Stimulated activated memory B cell treated with anti-CD40 and anti-IgM and Interleukin-4, amounts not matched to agents 10 μg/mL and 1 μg/mL and 100 μg/mL, for 72 hours (primary cell): ENCODE measurements around the gene RRN3.
A peak's percentile ranks its signal among the peaks of the same experiment; 100 is the strongest.
"Not testable (repeated sequence)": the region's sequence is repeated elsewhere in the genome, so short reads cannot be mapped to it uniquely, and the experiment has no call there.

Source experiments
- ATAC-seq: fragments of 150-1000 bp; cut with Tn5 transposase; 2 replicates; pipeline ENCODE4 v1.10.0; 2021
- H3K27ac Mint-ChIP-seq: one replicate; pipeline ENCODE4 v1.8.0; 2022; ENCODE audit warnings: mild to moderate bottlenecking, mixed read lengths
- H3K27me3 Mint-ChIP-seq: one replicate; pipeline ENCODE4 v1.8.0; 2022; ENCODE audit warnings: mixed read lengths
- H3K36me3 Mint-ChIP-seq: one replicate; pipeline ENCODE4 v1.8.0; 2022; ENCODE audit warnings: mixed read lengths
- H3K4me1 Mint-ChIP-seq: one replicate; pipeline ENCODE4 v1.8.0; 2022; ENCODE audit warnings: mixed read lengths
- H3K4me3 Mint-ChIP-seq: one replicate; pipeline ENCODE4 v1.8.0; 2022; ENCODE audit warnings: mild to moderate bottlenecking, moderate library complexity, mixed read lengths
- H3K9me3 Mint-ChIP-seq: one replicate; pipeline ENCODE4 v1.8.0; 2022; ENCODE audit warnings: mixed read lengths

The RRN3 gene

GRCh38 chr16:15028801-15029698 lies 65.0 kb downstream of the RRN3 start:
- H3K27ac Mint-ChIP-seq, H3K4me1 Mint-ChIP-seq, H3K9me3 Mint-ChIP-seq, H3K4me3 Mint-ChIP-seq, H3K27me3 Mint-ChIP-seq, ATAC-seq: not testable (repeated sequence)
- H3K36me3 Mint-ChIP-seq = peaks cover 63% of the 10 kb centered on the region

GRCh38 chr16:15028345-15028715 lies 65.7 kb downstream of the RRN3 start:
- H3K4me1 Mint-ChIP-seq, H3K9me3 Mint-ChIP-seq, H3K27me3 Mint-ChIP-seq, ATAC-seq, H3K4me3 Mint-ChIP-seq, H3K27ac Mint-ChIP-seq: not testable (repeated sequence)
- peaks cover 62% of the 10 kb centered on the region for H3K36me3 Mint-ChIP-seq

GRCh38 chr16:15027503-15028344 lies 66.3 kb downstream of the RRN3 start:
- H3K27ac Mint-ChIP-seq, H3K4me3 Mint-ChIP-seq, H3K4me1 Mint-ChIP-seq, H3K9me3 Mint-ChIP-seq, ATAC-seq, H3K27me3 Mint-ChIP-seq: not testable (repeated sequence)
- H3K36me3 Mint-ChIP-seq = peaks cover 62% of the 10 kb centered on the region

GRCh38 chr16:15027051-15027450 lies 67.0 kb downstream of the RRN3 start:
- H3K36me3 Mint-ChIP-seq = peaks cover 64% of the 10 kb centered on the region
- H3K4me1 Mint-ChIP-seq, H3K9me3 Mint-ChIP-seq, H3K27ac Mint-ChIP-seq, H3K4me3 Mint-ChIP-seq, ATAC-seq, H3K27me3 Mint-ChIP-seq: not testable (repeated sequence)

- peak overlapping the region; percentile 10 for H3K27ac Mint-ChIP-seq
- H3K36me3 Mint-ChIP-seq = peaks cover 53% of the 10 kb centered on the region
- not testable (repeated sequence) for H3K9me3 Mint-ChIP-seq, ATAC-seq, H3K4me3 Mint-ChIP-seq, H3K27me3 Mint-ChIP-seq
- H3K4me1 Mint-ChIP-seq = peaks cover 12% of the 10 kb centered on the region
Measured at GRCh38 chr16:15025234-15025951, 68.7 kb downstream of the RRN3 start.

- Mint-ChIP-seq H3K27ac (peak overlapping the region; percentile 10), H3K36me3 (peaks cover 53% of the 10 kb centered on the region)
Measured at GRCh38 chr16:15024858-15025199, 69.2 kb downstream of the RRN3 start.

GRCh38 chr16:15023381-15024077 lies 70.5 kb downstream of the RRN3 start:
- not testable (repeated sequence) for ATAC-seq, H3K9me3 Mint-ChIP-seq, H3K4me3 Mint-ChIP-seq, H3K27me3 Mint-ChIP-seq
- peak overlapping the region; percentile 54 for H3K27ac Mint-ChIP-seq
- H3K36me3 Mint-ChIP-seq = peaks cover 57% of the 10 kb centered on the region
- peaks cover 12% of the 10 kb centered on the region for H3K4me1 Mint-ChIP-seq

More at GRCh38 chr16:15024858-15025199, 69.2 kb downstream of the RRN3 start:
- not testable (repeated sequence) for H3K4me3 Mint-ChIP-seq, H3K27me3 Mint-ChIP-seq, H3K9me3 Mint-ChIP-seq, ATAC-seq
- H3K4me1 Mint-ChIP-seq = peaks cover 12% of the 10 kb centered on the region

GRCh38 chr16:15022194-15022593 lies 71.9 kb downstream of the RRN3 start:
- H3K9me3 Mint-ChIP-seq, H3K27ac Mint-ChIP-seq, H3K4me3 Mint-ChIP-seq, H3K27me3 Mint-ChIP-seq: not testable (repeated sequence)
- ATAC-seq = peak; percentile 95
- H3K36me3 Mint-ChIP-seq = peaks cover 47% of the 10 kb centered on the region
- H3K4me1 Mint-ChIP-seq = peaks cover 12% of the 10 kb centered on the region

GRCh38 chr16:15021429-15021828 lies 72.6 kb downstream of the RRN3 start:
- not testable (repeated sequence) for ATAC-seq, H3K27me3 Mint-ChIP-seq, H3K9me3 Mint-ChIP-seq, H3K4me3 Mint-ChIP-seq, H3K27ac Mint-ChIP-seq
- peaks cover 50% of the 10 kb centered on the region for H3K36me3 Mint-ChIP-seq
- H3K4me1 Mint-ChIP-seq = peaks cover 12% of the 10 kb centered on the region

- ATAC-seq, H3K27me3 Mint-ChIP-seq, H3K4me3 Mint-ChIP-seq, H3K9me3 Mint-ChIP-seq: not testable (repeated sequence)
- Mint-ChIP-seq H3K27ac (peak overlapping the region; percentile 28), H3K36me3 (peaks cover 21% of the 10 kb centered on the region), H3K4me1 (peaks cover 25% of the 10 kb centered on the region)
Measured at GRCh38 chr16:15016951-15017580, 77.0 kb downstream of the RRN3 start.

GRCh38 chr16:15016354-15016753 lies 77.7 kb downstream of the RRN3 start:
- not testable (repeated sequence) for ATAC-seq, H3K9me3 Mint-ChIP-seq, H3K27me3 Mint-ChIP-seq, H3K4me3 Mint-ChIP-seq
- peaks cover 24% of the 10 kb centered on the region for H3K36me3 Mint-ChIP-seq
- peak overlapping the region; percentile 28 for H3K27ac Mint-ChIP-seq
- H3K4me1 Mint-ChIP-seq = peaks cover 18% of the 10 kb centered on the region

GRCh38 chr16:15015671-15016070 lies 78.4 kb downstream of the RRN3 start:
- H3K4me1 Mint-ChIP-seq = peaks cover 18% of the 10 kb centered on the region
- not testable (repeated sequence) for ATAC-seq, H3K27me3 Mint-ChIP-seq, H3K27ac Mint-ChIP-seq, H3K9me3 Mint-ChIP-seq, H3K4me3 Mint-ChIP-seq
- H3K36me3 Mint-ChIP-seq = peaks cover 31% of the 10 kb centered on the region

GRCh38 chr16:15012941-15013340 lies 81.1 kb downstream of the RRN3 start:
- peaks cover 24% of the 10 kb centered on the region for H3K4me1 Mint-ChIP-seq
- not testable (repeated sequence) for H3K27me3 Mint-ChIP-seq, ATAC-seq, H3K4me3 Mint-ChIP-seq, H3K27ac Mint-ChIP-seq, H3K9me3 Mint-ChIP-seq
- peaks cover 36% of the 10 kb centered on the region for H3K36me3 Mint-ChIP-seq
